K562 (cell line): Measurements from ENCODE around the gene RUVBL2. TPM values are rescaled to one million over a fixed set of nuclear protein-coding genes. Genes with fewer than 3 reads are reported as not detected.

Experiments
- ATAC-seq: fragments of 200-7000 bp; cut with Tn5 transposase; 3 replicates; pipeline ENCODE4 v1.9.1; 2020; ENCODE audit warnings: moderate library complexity
- BruUV-seq: library from RNA; stranded (reverse); fragments of 400-500 nt; replicated peaks from 2 replicates; lab custom pipeline; 2021; lab: Mats Ljungman, UMichigan
- CTCF ChIA-PET: fragments of 300-600 bp; formaldehyde crosslinking; extraction: SDS; loops from one replicate; lab custom pipeline; 2021; ENCODE audit warnings: low intra/inter-chr PET ratio; lab: Yijun Ruan, JAX
- POLR2A ChIA-PET: fragments of 300-600, 350-650 bp; sonication (Branson Sonifier 250); formaldehyde crosslinking; extraction: SDS; loops from one replicate; lab custom pipeline; 2021; ENCODE audit warnings: antibody characterized with exemption, inconsistent platforms; lab: Yijun Ruan, JAX
- DNase-seq, 4 experiments: peaks; one replicate each; pipeline versions ENCODE4 v3.0.0 to v3.0.0-alpha.2; 2011 to 2018; ENCODE audit warnings: low spot score in 3 of 4, mixed read lengths in 3 of 4; ENCODE audit errors: extremely low read depth in 1 of 4
- FAIRE-seq: peaks from 2 replicates; lab custom pipeline; 2011; peaks lifted over from hg19 to GRCh38; lab: Jason Lieb, UNC
- H2AFZ ChIP-seq: 2 replicates; pipeline ENCODE4 v1.6.0; 2011; ENCODE audit warnings: low read depth, low read length, control low read depth, inconsistent platforms
- H3K27ac ChIP-seq: fragments of 200-600 bp; 3 replicates; pipeline ENCODE4 v1.8.0; 2011; ENCODE audit warnings: low read depth, mild to moderate bottlenecking, control low read depth, inconsistent platforms, low read length, moderate library complexity, mixed read lengths; ENCODE audit errors: extremely low read depth
- H3K27me3 ChIP-seq, 2 experiments: fragments of 300-600 bp in 1 of 2; 2 replicates in 1 of 2; 3 replicates in 1 of 2; pipeline versions ENCODE4 v1.6.0 to v1.8.0; 2011; ENCODE audit warnings: inconsistent platforms in 2 of 2, low read length in 2 of 2, mild to moderate bottlenecking in 1 of 2, mixed read lengths in 1 of 2, moderate library complexity in 1 of 2; ENCODE audit not compliant: control insufficient read depth in 2 of 2, insufficient read depth in 2 of 2
- H3K36me3 ChIP-seq: fragments of 300-600 bp; 3 replicates; pipeline ENCODE4 v1.8.0; 2011; ENCODE audit warnings: mild to moderate bottlenecking, low read length, inconsistent platforms; ENCODE audit not compliant: control insufficient read depth, insufficient read depth
- H3K4me1 ChIP-seq, 2 experiments: fragments of 200-600 bp in 1 of 2; replicated peaks in 1 of 2; 2 replicates in 1 of 2; 3 replicates in 1 of 2; pipeline versions ENCODE4 v1.5.1 to v1.8.0; 2011; ENCODE audit warnings: inconsistent platforms in 2 of 2, low read length in 2 of 2, mild to moderate bottlenecking in 1 of 2, mixed read lengths in 1 of 2, moderate library complexity in 1 of 2; ENCODE audit not compliant: control insufficient read depth in 2 of 2, insufficient read depth in 2 of 2
- H3K4me2 ChIP-seq: 2 replicates; pipeline ENCODE4 v1.6.1; 2011; ENCODE audit warnings: low read length, control low read depth, inconsistent platforms, mixed read lengths; ENCODE audit not compliant: insufficient read depth
- H3K4me3 ChIP-seq: fragments of 200-600 bp; sonication (generic), shearing (Covaris generic); 2 replicates; pipeline ENCODE4 v1.5.1; 2016; ENCODE audit warnings: control low read depth, inconsistent platforms
- H3K79me2 ChIP-seq: fragments of 200-600 bp; 3 replicates; pipeline ENCODE4 v1.8.0; 2011; ENCODE audit warnings: low read length, inconsistent platforms; ENCODE audit not compliant: control insufficient read depth, insufficient read depth
- H3K9ac ChIP-seq, 2 experiments: 2 replicates each; pipeline versions ENCODE4 v1.6.0 to v1.6.1; 2011; ENCODE audit warnings: low read depth in 2 of 2, low read length in 2 of 2, control low read depth in 1 of 2, inconsistent platforms in 1 of 2, mild to moderate bottlenecking in 1 of 2, mixed read lengths in 1 of 2; ENCODE audit not compliant: insufficient read depth in 1 of 2
- H3K9me1 ChIP-seq: one replicate; pipeline ENCODE4 v1.6.0; 2011; ENCODE audit warnings: inconsistent platforms, mild to moderate bottlenecking, low read length, moderate library complexity; ENCODE audit not compliant: control insufficient read depth, insufficient read depth
- H3K9me3 ChIP-seq: replicated peaks from 2 replicates; pipeline ENCODE4 v1.5.1; 2011; ENCODE audit warnings: low read depth, low read length, inconsistent platforms; ENCODE audit not compliant: control insufficient read depth, insufficient read depth
- H4K20me1 ChIP-seq: replicated peaks from 2 replicates; pipeline ENCODE4 v1.6.1; 2011; ENCODE audit warnings: low read length, inconsistent platforms, mixed read lengths; ENCODE audit not compliant: control insufficient read depth, insufficient read depth
- CAMTA2 ChIP-seq: fragments of 250-450 bp; sonication (Bioruptor Pico); conservative IDR thresholded peaks from 2 replicates; pipeline ENCODE4 v1.5.1; 2022
- CBX3 ChIP-seq, 2 experiments: IDR thresholded peaks; 1 replicate in 1 of 2; 2 replicates in 1 of 2; pipeline ENCODE4 v1.6.1; 2012; ENCODE audit warnings: inconsistent platforms in 2 of 2, low read length in 2 of 2, borderline replicate concordance in 1 of 2, control low read depth in 1 of 2
- DNMT1 ChIP-seq: fragments of 450-650 bp; IDR thresholded peaks from 2 replicates; pipeline ENCODE4 v1.6.1; 2016; ENCODE audit warnings: antibody characterized with exemption, mild to moderate bottlenecking
- FOXP1 ChIP-seq: sonication (generic); formaldehyde crosslinking; IDR thresholded peaks from 2 replicates; pipeline ENCODE4 v1.8.0; 2022; ENCODE audit warnings: mild to moderate bottlenecking, missing genetic modification reagents
- KDM1A ChIP-seq, 2 experiments: fragments of 450-650 bp; IDR thresholded peaks; 2 replicates each; pipeline ENCODE4 v1.6.1; 2016; ENCODE audit warnings: mild to moderate bottlenecking in 2 of 2
- NBN ChIP-seq: fragments of 450-650 bp; IDR thresholded peaks from 2 replicates; pipeline ENCODE4 v1.6.1; 2016; ENCODE audit warnings: low read depth, mild to moderate bottlenecking
- NR4A1 ChIP-seq, 2 experiments: fragments of 250-450 bp in 1 of 2; fragments of 450-650 bp in 1 of 2; sonication (Bioruptor Pico) in 1 of 2; IDR thresholded peaks; 2 replicates each; pipeline versions ENCODE4 v1.4.0 to v1.6.1; 2016 to 2020; ENCODE audit warnings: mild to moderate bottlenecking in 2 of 2, missing compliant biosample characterization in 1 of 2, missing genetic modification characterization in 1 of 2, moderate library complexity in 1 of 2
- PCBP1 ChIP-seq: fragments of 200-400 bp; formaldehyde crosslinking; IDR thresholded peaks from 2 replicates; pipeline ENCODE4 v1.6.1; 2018; ENCODE audit warnings: mild to moderate bottlenecking, low read depth, low read length; ENCODE audit not compliant: poor library complexity, severe bottlenecking
- PHB ChIP-seq: fragments of 250-450 bp; sonication (Bioruptor Pico); IDR thresholded peaks from 2 replicates; pipeline ENCODE4 v1.5.0; 2021
- RAD21 ChIP-seq, 2 experiments: fragments of 250-450 bp in 1 of 2; fragments of 450-650 bp in 1 of 2; sonication (Bioruptor Pico) in 1 of 2; formaldehyde crosslinking in 1 of 2; IDR thresholded peaks in 1 of 2; conservative IDR thresholded peaks in 1 of 2; 2 replicates each; pipeline versions ENCODE4 v1.4.0 to v1.8.0; 2020 to 2022; ENCODE audit warnings: mild to moderate bottlenecking in 2 of 2, moderate library complexity in 1 of 2
- SFPQ ChIP-seq: fragments of 200-400 bp; formaldehyde crosslinking; IDR thresholded peaks from 2 replicates; pipeline ENCODE4 v1.6.1; 2017; ENCODE audit warnings: mild to moderate bottlenecking, low read depth, low read length, moderate library complexity
- TAF7 ChIP-seq: fragments of 450-650 bp; IDR thresholded peaks from 2 replicates; pipeline ENCODE4 v1.6.1; 2016; ENCODE audit warnings: missing genetic modification characterization, missing compliant biosample characterization
- TSC22D4 ChIP-seq: fragments of 450-650 bp; IDR thresholded peaks from 2 replicates; pipeline ENCODE4 v1.6.1; 2016; ENCODE audit warnings: missing genetic modification characterization, missing biosample characterization, control low read depth
- ZNF197 ChIP-seq: fragments of 200-800 bp; sonication (Bioruptor generic); IDR thresholded peaks from 2 replicates; pipeline ENCODE4 v1.6.1; 2016; ENCODE audit warnings: low read depth, missing genetic modification characterization, missing compliant biosample characterization
- ZNF589 ChIP-seq: fragments of 200-800 bp; sonication (Bioruptor generic); IDR thresholded peaks from 2 replicates; pipeline ENCODE4 v1.6.1; 2016; ENCODE audit warnings: low read depth, missing genetic modification characterization, missing compliant biosample characterization
- ZNF707 ChIP-seq: fragments of 250-450 bp; sonication (Bioruptor Pico); conservative IDR thresholded peaks from 2 replicates; pipeline ENCODE4 v1.8.0; 2022; ENCODE audit warnings: inconsistent platforms, mild to moderate bottlenecking, moderate library complexity
- WGBS: fragments of 100-300 bp; shearing (Covaris generic); methylation state at CpG from one replicate; pipeline ENCODE4 v1.1.6; 2016; ENCODE audit warnings: low coverage, mixed read lengths; ENCODE audit not compliant: insufficient coverage; ENCODE audit errors: missing lambda C conversion rate; 5-methylcytosine and 5-hydroxymethylcytosine counted together
- in situ Hi-C: fragments of 300-500 bp; cut with MboI; formaldehyde crosslinking; loops from 4 replicates; pipeline ENCODE4 v1.15.0; 2018; ENCODE audit warnings: inconsistent platforms, mixed read lengths
- intact Hi-C: fragments of 100-400 bp; cut with micrococcal nuclease; formaldehyde crosslinking; loops from 2 replicates; pipeline ENCODE4 v1.14.2; 2022
- polyA plus RNA-seq, 8 experiments: library from polyadenylated mRNA; depleted of rRNA in 4 of 8; stranded (reverse) in 5 of 8; unstranded in 3 of 8; fragments of >200 nt; fragmentation: Nextera tagmentation in 2 of 8; fragmentation: Illumina TruSeq in 1 of 8; extraction: Ambion mirVana in 2 of 8; extraction: Trizol in 1 of 8; gene quantifications; 2 replicates each; pipeline versions ENCODE4 v1.2.1 to v1.2.3, GENCODE V29; 2011 to 2014; ENCODE audit warnings: inconsistent platforms in 1 of 8, missing spikeins in 1 of 8
- total RNA-seq, 7 experiments: library from RNA; depleted of rRNA in 6 of 7; stranded (reverse); fragments of >200 nt in 6 of 7; fragmentation: Illumina TruSeq in 2 of 7; extraction: Trizol in 2 of 7; gene quantifications; 2 replicates each; pipeline versions ENCODE4 v1.2.1 to v1.2.3, GENCODE V29; 2011 to 2021; ENCODE audit warnings: low replicate concordance in 1 of 7
- TF ChIP-seq, protein P1 (sequence below): fragments of 200-800 bp; sonication (Bioruptor generic); IDR thresholded peaks from 2 replicates; pipeline ENCODE4 v1.6.1; 2017; ENCODE audit warnings: missing genetic modification characterization, missing compliant biosample characterization
- TF ChIP-seq, protein P2 (sequence below): fragments of 450-650 bp; IDR thresholded peaks from 2 replicates; pipeline ENCODE4 v1.6.1; 2016

RUVBL2 gene
- total and polyA plus RNA-seq, 9 of the 15 experiments (the other 6 are each of a cell fraction or from before 2014, with no cell fraction given): 71.4 to 453 (median 237) TPM

GRCh38 chr19:49057636-49058234 is 64.0 kb downstream of the RUVBL2 start, which contains the start of gene CGB7:
TSS of gene CGB7 (minus strand) at chr19:49057749. CDS start at chr19:49055375, 2,374 bp downstream.
- ATAC-seq (peak; percentile 60), DNase-seq (peak; percentile 53 to 79 (median 68)), FAIRE-seq (no peak)
- 4% methylated on average over 31 of the region's 38 CpGs for WGBS
- ChIA-PET POLR2A (interaction anchor here (0.6 to 1.2 kb wide), 3 partner anchors 10 to 92 kb away, joined by 3 to 5 read pairs (median 4); no protein-coding TSS in a partner anchor), CTCF (no interaction called here)
- peak within 1 kb of the TSS; percentile 49 for H3K4me3 ChIP-seq
- H2AFZ ChIP-seq: peak within 1 kb of the TSS; percentile 96; the same call in 1 of the 2 replicates
- H3K36me3 ChIP-seq: no peaks in the 10 kb centered on the region
- in situ Hi-C loops (no loop called here), intact Hi-C loops (no loop called here)
- H3K27ac ChIP-seq: no peak within 1 kb of the TSS
- no peaks in the 10 kb centered on the region for H3K79me2 ChIP-seq
- H3K4me1 ChIP-seq: peaks cover 2 to 34% of the 10 kb centered on the region in 2 experiments; a peak in 3 of 5 replicates
- peak within 1 kb of the TSS in 1 of 2 experiments; percentile 91; a peak in 3 of 4 replicates for H3K9ac ChIP-seq
- H4K20me1 ChIP-seq: peaks cover 4% of the 10 kb centered on the region; the same call in 1 of the 2 replicates
- no peaks in the 10 kb centered on the region for H3K9me3 ChIP-seq
- peaks cover 17 to 58% of the 10 kb centered on the region in 2 experiments; a peak in 3 of 5 replicates for H3K27me3 ChIP-seq
- H3K9me1 ChIP-seq: no peaks in the 10 kb centered on the region
- no TSS peak for BruUV-seq
- H3K4me2 ChIP-seq: peak within 1 kb of the TSS; percentile 82
- TF ChIP-seq FOXP1 (CRISPR knock-in tag) (no peak), TSC22D4 (tag) (no peak), RAD21 (CRISPR knock-in tag; conservative IDR thresholded peaks at IDR 0.05 in 1 of 2, IDR thresholded peaks at IDR 0.05 in 1 of 2) (no peak), NBN (no peak), ZNF589 (CRISPR knock-in tag) (no peak), KDM1A (IDR thresholded peaks at IDR 0.05) (peak in 1 of 2 experiments; percentile 48; a peak in 1 of 4 replicates), DNMT1 (no peak), CAMTA2 (CRISPR knock-in tag) (no peak), ZNF707 (CRISPR knock-in tag) (no peak), PHB (CRISPR knock-in tag) (no peak), ZNF197 (CRISPR knock-in tag) (no peak), SFPQ (no peak), PCBP1 (peak; percentile 10), NR4A1 (CRISPR knock-in tag; IDR thresholded peaks at IDR 0.05) (no peak), NR4A1 (tag; IDR thresholded peaks at IDR 0.05) (no peak), CBX3 (IDR thresholded peaks at IDR 0.05; ENCODE audit: borderline replicate concordance in 1 of 2, low read length in 2 of 2) (no peak), TAF7 (tag) (no peak)
- TF ChIP-seq, protein P1, sequence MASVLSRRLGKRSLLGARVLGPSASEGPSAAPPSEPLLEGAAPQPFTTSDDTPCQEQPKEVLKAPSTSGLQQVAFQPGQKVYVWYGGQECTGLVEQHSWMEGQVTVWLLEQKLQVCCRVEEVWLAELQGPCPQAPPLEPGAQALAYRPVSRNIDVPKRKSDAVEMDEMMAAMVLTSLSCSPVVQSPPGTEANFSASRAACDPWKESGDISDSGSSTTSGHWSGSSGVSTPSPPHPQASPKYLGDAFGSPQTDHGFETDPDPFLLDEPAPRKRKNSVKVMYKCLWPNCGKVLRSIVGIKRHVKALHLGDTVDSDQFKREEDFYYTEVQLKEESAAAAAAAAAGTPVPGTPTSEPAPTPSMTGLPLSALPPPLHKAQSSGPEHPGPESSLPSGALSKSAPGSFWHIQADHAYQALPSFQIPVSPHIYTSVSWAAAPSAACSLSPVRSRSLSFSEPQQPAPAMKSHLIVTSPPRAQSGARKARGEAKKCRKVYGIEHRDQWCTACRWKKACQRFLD (CRISPR knock-in tag): no peak
- TF ChIP-seq, protein P2, sequence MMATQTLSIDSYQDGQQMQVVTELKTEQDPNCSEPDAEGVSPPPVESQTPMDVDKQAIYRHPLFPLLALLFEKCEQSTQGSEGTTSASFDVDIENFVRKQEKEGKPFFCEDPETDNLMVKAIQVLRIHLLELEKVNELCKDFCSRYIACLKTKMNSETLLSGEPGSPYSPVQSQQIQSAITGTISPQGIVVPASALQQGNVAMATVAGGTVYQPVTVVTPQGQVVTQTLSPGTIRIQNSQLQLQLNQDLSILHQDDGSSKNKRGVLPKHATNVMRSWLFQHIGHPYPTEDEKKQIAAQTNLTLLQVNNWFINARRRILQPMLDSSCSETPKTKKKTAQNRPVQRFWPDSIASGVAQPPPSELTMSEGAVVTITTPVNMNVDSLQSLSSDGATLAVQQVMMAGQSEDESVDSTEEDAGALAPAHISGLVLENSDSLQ: no peak
